Mucosa of gallbladder (tissue), 1 donor: Measurements from ENCODE around the gene RELN. TPM values are rescaled to one million over a fixed set of nuclear protein-coding genes. Genes with fewer than 3 reads are reported as not detected.

Experiments used
- DNase-seq: peaks from one replicate; pipeline ENCODE4 v3.0.0-alpha.2; 2020; ENCODE audit warnings: low spot score
- total RNA-seq: library from RNA; stranded (reverse); gene quantifications from one replicate; pipeline ENCODE4 v1.2.1, GENCODE V29; 2021
- donor health status: DM: no; HTN: no; CAD: no.

RELN gene
- total RNA-seq, 1 donor from 2014 or later = 1.8 TPM

GRCh38 chr7:103894656-103895596, 94.5 kb downstream of the RELN start:
- no peak for DNase-seq

- DNase-seq = no peak
Observed at GRCh38 chr7:103893350-103893749, 96.1 kb downstream of the RELN start.

GRCh38 chr7:103889451-103889850, 100.0 kb downstream of the RELN start:
- DNase-seq = no peak

GRCh38 chr7:103888603-103889153, 100.8 kb downstream of the RELN start:
- DNase-seq = no peak

DNA sequence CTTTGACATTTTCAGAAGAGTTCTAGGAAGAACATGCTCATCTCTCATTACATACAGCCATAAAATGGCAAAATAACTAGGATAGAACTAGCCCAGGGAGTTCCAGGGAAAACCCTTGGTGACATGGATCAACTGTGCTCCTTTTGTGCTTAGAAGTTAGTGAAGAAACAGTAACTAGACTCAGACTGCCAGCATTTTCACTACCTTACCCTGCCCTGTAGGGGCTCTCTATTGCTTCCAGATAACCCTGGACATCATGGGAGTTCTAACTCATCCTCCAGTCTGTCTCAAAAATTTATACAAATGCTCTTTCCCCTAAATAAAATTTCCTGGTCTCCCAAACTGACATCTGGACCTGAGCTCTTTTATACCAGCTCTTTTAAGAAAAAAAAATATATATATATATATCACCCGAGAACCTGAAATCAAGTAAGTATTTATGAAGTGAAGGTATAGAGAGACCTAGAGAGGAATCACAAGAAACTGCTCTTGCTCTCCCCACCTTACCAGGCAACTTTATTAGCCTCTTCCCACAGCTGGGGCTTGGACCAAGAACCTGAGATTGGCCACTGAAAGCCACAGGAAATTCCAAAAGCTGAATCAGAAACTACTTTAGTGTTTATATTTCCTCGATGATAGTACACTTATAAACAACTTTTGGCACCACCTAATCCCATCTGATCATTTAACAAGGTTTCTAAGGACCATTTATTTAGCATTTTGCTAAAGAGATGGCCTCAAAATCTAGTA, 101.4 kb downstream of the RELN start:
- no peak for DNase-seq

DNA sequence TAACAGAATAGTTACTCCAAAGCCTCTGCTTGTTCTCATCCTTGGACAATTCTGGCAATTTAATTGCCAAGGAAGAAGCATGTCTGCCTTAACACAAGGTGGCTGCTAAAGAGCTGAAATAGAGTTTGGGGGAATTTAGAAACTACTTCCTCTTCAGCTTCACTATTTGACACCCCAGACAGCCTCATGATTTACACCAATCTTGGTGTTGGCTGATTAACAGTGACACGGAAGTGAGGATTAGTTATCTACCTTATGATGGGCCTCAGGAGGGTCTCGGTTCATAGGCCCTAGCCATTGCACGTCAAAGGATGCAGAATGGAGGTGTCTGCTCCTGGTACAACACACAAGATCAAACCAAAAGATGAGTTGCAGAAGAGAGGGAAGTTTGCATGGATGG, 102.4 kb downstream of the RELN start:
- DNase-seq = no peak

GRCh38 chr7:103879928-103880600, 109.4 kb downstream of the RELN start:
- no peak for DNase-seq

DNA sequence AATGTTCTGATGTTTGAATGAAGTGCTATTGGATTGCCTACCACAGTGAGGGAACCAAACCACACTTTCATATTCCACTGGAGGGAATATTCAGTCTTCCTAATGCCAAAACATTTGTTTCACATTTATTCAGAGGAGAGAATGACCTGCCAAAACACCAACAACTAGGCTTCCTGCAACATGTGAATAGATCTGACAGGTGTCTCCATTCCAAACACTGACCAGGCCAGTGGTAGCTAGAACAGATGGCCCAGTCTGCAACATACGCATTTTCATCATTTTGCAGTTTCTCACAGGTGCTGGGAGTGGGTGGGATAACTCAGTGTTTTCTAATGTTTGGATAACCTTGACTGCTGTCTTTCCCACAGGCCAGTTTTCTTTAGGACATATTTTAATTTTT, 110.0 kb downstream of the RELN start:
- DNase-seq = no peak

- no peak for DNase-seq
Observed at GRCh38 chr7:103877565-103877964, 111.9 kb downstream of the RELN start.

DNA sequence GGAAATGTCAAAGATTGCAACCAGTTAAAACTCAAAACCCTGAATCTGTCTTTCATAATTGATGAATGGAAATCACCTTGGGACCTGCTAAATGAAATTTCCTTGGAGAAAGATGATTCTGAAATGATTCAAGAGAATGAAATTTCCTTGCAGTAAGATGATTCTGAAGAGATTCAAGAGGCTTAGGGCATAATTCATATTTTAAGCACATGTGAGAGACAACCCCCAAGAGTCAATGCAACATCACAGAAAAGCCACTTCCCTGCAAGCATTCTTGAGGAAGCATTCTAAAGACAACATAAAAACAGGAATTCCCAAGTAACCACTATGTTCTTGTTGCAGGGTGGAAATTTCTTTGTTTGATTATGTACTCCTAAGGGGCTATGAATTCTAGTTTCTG, 113.7 kb downstream of the RELN start:
- no peak for DNase-seq

DNA sequence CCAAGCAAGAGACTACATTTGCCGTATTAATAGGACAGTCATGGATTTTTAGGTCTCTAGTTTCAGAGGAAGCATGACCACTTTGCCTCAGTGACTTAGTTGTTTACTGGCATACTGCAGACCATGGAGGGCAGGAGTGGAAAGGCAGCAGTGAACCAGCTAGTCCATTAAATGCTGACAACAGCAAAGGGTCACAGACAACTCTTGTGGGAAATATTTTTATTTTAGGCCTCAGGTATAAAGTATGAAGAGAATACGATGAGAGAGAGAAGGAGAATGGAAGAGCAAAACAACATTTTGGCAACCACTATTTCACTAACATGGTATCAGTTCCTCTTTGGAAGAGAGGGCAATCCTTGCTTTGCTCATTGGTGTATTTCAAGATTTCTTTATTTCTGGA, 118.0 kb downstream of the RELN start:
- DNase-seq = no peak

DNA sequence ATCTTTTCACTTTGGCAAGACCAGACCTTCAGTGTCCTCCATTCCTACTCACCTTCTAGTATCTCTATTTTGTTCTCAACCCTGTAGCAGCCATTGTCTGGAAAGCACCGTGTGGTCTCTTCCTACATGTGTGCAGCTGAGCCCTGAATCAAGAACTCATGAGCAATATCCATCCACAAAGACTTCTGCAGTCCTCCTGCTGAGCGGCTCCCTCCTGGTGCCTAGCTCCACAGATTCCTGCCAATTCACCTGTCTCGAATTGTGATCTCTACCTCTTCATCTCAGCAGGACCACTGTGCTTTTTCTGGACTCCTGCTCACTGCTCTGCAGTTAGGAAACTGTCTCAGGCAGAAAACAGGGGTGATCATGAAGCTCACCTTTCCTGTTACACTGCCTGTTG, 118.8 kb downstream of the RELN start:
- DNase-seq = no peak

- DNase-seq = no peak
Observed at GRCh38 chr7:103867874-103868273, 121.6 kb downstream of the RELN start.

DNA sequence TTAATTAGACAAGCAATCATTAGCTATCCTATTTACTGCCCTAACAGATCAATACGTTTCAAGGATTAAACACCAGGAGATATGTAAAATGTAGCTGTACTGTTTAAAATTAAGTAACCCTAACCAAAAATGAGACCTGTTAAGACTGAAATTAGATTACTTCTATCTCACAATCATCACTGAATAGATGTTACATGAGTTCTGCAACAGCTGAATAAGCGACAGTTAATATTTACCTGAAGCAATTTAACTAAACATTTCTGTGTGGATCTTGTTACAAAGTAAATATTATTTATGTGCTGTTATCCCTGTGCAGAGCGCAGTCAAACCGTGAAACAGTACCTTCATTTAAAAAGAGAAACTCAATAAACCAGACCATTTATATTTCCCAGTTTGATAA, 122.5 kb downstream of the RELN start:
- no peak for DNase-seq

- DNase-seq = no peak
Observed at GRCh38 chr7:103865442-103865841, 124.0 kb downstream of the RELN start.

DNA sequence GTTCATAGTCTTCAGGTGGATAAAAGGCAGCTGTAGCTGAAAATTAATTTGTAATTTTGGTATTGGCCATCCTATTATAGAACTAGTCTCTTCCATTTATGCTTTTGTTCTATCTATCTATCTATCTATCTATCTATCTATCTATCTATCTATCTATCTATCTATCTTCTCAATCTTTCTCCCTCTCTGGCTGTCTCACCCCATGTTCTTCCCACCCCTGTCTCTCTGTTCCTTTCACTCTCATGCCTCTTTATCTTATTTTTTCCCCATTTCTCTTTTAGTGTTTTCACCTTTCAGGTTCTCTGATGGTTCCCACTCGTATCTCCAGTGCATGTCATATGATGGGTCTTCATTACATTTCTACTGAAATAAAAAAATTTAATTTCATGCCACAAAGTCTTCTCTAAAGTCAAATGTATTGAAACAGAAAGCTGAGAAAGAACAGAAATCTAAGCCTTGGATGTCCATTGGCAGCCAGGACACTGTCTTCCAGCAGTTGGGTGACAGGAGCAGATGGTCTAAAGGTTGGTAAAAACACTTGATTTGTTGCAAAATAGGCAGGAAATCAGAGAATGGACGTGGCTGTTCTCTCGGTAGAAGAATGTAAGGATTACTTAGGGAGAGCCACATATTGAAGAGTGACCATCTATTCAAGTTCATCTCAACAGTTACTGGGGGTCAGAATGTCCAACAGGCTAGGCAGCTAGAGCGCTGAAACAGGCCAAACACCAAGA, 127.0 kb downstream of the RELN start:
- DNase-seq = no peak

DNA sequence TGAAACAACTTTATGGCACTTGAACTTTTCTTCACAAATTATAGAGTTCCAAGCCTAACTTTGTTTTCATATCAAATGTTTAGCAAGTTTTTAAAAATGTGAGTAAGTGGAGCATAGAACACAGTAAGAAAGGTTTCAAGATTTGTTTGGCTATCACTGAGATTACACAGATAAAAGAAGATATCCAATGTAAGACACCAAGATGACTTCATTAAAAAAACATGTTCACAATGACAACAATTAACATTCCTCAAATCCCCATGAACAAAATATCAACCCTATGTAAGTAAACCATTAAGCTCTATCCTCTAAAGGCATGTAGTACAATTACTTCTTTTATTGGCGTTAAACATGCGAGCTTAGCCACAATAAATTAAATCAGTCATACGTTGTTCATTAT, 129.7 kb downstream of the RELN start:
- DNase-seq = no peak

GRCh38 chr7:103857435-103857834, 132.0 kb downstream of the RELN start:
- no peak for DNase-seq

DNA sequence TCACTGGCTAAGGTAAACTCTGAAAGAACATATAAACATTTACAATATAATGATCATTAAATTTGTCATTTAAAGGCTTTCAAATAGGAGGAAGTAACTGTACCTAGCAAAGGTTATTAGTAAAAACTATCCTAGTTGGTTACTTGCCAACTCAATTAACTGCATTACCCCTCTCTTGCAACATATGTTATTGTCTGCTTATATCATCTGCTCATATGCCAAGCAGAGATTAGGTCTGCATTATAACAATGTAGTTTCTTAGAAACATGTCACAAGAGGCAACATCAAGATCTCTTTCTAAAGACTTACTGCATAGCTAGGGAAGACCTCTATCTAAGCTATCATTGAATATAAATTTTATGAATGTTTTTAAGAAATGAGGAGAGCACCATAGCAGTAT, 132.5 kb downstream of the RELN start:
- DNase-seq = no peak

DNA sequence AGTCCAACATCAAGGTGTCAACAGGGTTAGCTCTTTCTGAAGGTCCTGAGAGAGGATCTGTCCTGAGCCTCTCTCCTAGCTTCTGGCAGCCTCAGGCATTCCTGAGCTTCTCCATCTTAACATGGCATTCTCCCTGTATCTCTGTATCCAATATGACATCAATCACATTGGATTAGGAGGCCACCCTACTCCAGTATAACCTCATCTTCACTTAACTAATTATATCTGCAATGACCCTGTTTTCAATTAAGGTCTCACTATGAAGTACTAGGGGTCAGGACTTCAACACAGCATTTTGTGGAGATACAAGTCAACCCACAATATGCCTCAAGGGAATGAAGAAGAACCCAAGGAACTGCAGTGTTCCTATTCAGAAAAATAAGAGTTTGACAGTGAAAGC, 133.8 kb downstream of the RELN start:
- DNase-seq = no peak

- no peak for DNase-seq
Observed at GRCh38 chr7:103854611-103855010, 134.8 kb downstream of the RELN start.
